Thoracic aorta (tissue), 2 donors: Measurements from ENCODE around the gene STXBP6. TPM values are rescaled to one million over a fixed set of nuclear protein-coding genes. Genes with fewer than 3 reads are reported as not detected.

Source experiments
- ATAC-seq: fragments of 150-250 bp; one replicate; pipeline ENCODE4 v1.8.0; 2017; ENCODE audit warnings: low read depth; ENCODE audit not compliant: insufficient number of reproducible peaks, low FRiP score
- DNase-seq: peaks from one replicate; pipeline ENCODE4 v3.0.0-alpha.2; 2020; ENCODE audit warnings: low spot score
- H3K27ac ChIP-seq, 2 donors: fragments of 200-600 bp; sonication (generic); 1 replicate in 1 of 2; 2 replicates in 1 of 2; pipeline ENCODE4 v1.5.1; 2016; ENCODE audit warnings: mild to moderate bottlenecking in 2 of 2, moderate library complexity in 2 of 2
- H3K27me3 ChIP-seq: fragments of 200-600 bp; sonication (generic); replicated peaks from 2 replicates; pipeline ENCODE4 v1.6.0; 2016; ENCODE audit warnings: mild to moderate bottlenecking; ENCODE audit not compliant: insufficient read depth
- H3K36me3 ChIP-seq: fragments of 200-600 bp; sonication (generic); one replicate; pipeline ENCODE4 v1.5.1; 2016
- H3K4me1 ChIP-seq, 2 donors: fragments of 200-600 bp; sonication (generic); 1 replicate in 1 of 2; 2 replicates in 1 of 2; pipeline versions ENCODE4 v1.5.1 to v1.6.0; 2016; ENCODE audit warnings: low read depth in 2 of 2, mild to moderate bottlenecking in 1 of 2; ENCODE audit not compliant: control insufficient read depth in 1 of 2
- H3K4me3 ChIP-seq: fragments of 200-600 bp; sonication (generic); 2 replicates; pipeline ENCODE4 v1.5.1; 2016; ENCODE audit warnings: mild to moderate bottlenecking
- H3K9me3 ChIP-seq: fragments of 200-600 bp; sonication (generic); 2 replicates; pipeline ENCODE4 v1.5.1; 2016
- CTCF ChIP-seq: fragments of 200-600 bp; sonication (generic); IDR thresholded peaks from one replicate; pipeline ENCODE4 v1.5.1; 2019; ENCODE audit warnings: antibody characterized with exemption
- total RNA-seq, 2 donors: library from RNA; depleted of rRNA; stranded (reverse); fragments of >200 nt; gene quantifications; one replicate each; pipeline versions ENCODE4 v1.1.0 to v1.2.3, GENCODE V29; 2016

The STXBP6 gene
- total RNA-seq, 2 donors from 2014 or later, result 3.1 to 4.4 TPM

GRCh38 chr14:24880689-24881088 lies 169.3 kb downstream of the STXBP6 start:
- Histone ChIP-seq H3K36me3 (no peaks in the 10 kb centered on the region), H3K27me3 (no peaks in the 10 kb centered on the region), H3K4me1 (no peaks in the 10 kb centered on the region), H3K27ac (no peak overlapping the region), H3K9me3 (no peaks in the 10 kb centered on the region), H3K4me3 (no peak overlapping the region)
- no peak for TF ChIP-seq CTCF
- no peak for DNase-seq
- ATAC-seq, result no peak

- H3K27ac ChIP-seq, result no peak overlapping the region
- H3K27me3 ChIP-seq, result no peaks in the 10 kb centered on the region
- TF ChIP-seq CTCF, result no peak
- H3K9me3 ChIP-seq, result no peaks in the 10 kb centered on the region
- H3K4me3 ChIP-seq, result no peak overlapping the region
- DNase-seq (no peak), ATAC-seq (no peak)
- H3K36me3 ChIP-seq, result no peaks in the 10 kb centered on the region
- H3K4me1 ChIP-seq, result no peaks in the 10 kb centered on the region
These were observed 170.1 kb downstream of the STXBP6 start for GRCh38 chr14:24879661-24880386.

GRCh38 chr14:24876996-24877395 lies 173.0 kb downstream of the STXBP6 start:
- H3K36me3 ChIP-seq, result no peaks in the 10 kb centered on the region
- DNase-seq (no peak), ATAC-seq (no peak)
- no peaks in the 10 kb centered on the region for H3K4me1 ChIP-seq
- H3K27me3 ChIP-seq, result no peaks in the 10 kb centered on the region
- no peaks in the 10 kb centered on the region for H3K9me3 ChIP-seq
- no peak overlapping the region for H3K4me3 ChIP-seq
- H3K27ac ChIP-seq, result no peak overlapping the region
- TF ChIP-seq CTCF, result no peak

GRCh38 chr14:24875991-24876878 lies 173.7 kb downstream of the STXBP6 start:
- ATAC-seq (no peak), DNase-seq (no peak)
- Histone ChIP-seq H3K27me3 (no peaks in the 10 kb centered on the region), H3K36me3 (no peaks in the 10 kb centered on the region), H3K4me1 (no peaks in the 10 kb centered on the region), H3K4me3 (no peak overlapping the region), H3K9me3 (no peaks in the 10 kb centered on the region), H3K27ac (no peak overlapping the region)
- no peak for TF ChIP-seq CTCF

- no peak for TF ChIP-seq CTCF
- ATAC-seq (no peak), DNase-seq (no peak)
- no peak overlapping the region for H3K4me3 ChIP-seq
- H3K27me3 ChIP-seq, result no peaks in the 10 kb centered on the region
- H3K36me3 ChIP-seq, result no peaks in the 10 kb centered on the region
- H3K27ac ChIP-seq, result no peak overlapping the region
- H3K9me3 ChIP-seq, result no peaks in the 10 kb centered on the region
- no peaks in the 10 kb centered on the region for H3K4me1 ChIP-seq
These were observed 174.6 kb downstream of the STXBP6 start for GRCh38 chr14:24875203-24875838.
